GM19438 (cell line): ENCODE measurements around the gene NAXE.
"Not testable (repeated sequence)": the region's sequence is repeated elsewhere in the genome, so short reads cannot be mapped to it uniquely, and the experiment has no call there.

Experiments used
- ATAC-seq: cut with Tn5 transposase; IDR thresholded peaks from one replicate; pipeline ENCODE4 v1.9.1; 2021; ENCODE audit warnings: low read depth; ENCODE audit not compliant: unreplicated experiment

Gene NAXE

GRCh38 chr1:156566436-156566835, 25.1 kb upstream of the NAXE start:
- no peak for ATAC-seq

DNA sequence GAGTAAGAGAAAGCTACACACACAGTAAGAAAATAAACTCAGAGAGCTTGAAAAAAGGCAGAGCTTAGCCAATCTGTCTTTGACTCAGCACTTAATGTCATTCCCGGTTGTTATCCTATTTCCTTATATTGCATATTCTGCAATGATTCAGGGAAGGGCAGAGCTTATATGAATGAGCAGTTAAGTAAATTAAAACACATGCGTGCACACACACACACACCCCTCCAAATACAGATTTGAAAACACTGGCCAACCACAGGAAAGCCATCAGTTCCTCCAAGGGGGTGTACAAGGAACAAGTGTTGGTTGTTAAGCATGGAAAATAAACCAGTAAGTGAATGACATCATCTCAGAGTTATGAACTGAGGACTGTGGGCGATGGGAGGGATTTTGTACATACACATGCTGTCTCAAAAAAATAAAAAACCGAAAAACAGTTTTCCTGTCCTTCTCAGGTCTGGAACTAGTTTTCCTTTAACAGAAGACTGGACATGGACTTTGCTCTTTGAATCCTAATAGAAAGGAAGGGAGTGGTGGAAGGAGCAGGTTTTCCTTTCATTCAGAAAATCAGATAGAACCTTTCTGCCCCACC, 20.2 kb upstream of the NAXE start:
- ATAC-seq: no peak

DNA sequence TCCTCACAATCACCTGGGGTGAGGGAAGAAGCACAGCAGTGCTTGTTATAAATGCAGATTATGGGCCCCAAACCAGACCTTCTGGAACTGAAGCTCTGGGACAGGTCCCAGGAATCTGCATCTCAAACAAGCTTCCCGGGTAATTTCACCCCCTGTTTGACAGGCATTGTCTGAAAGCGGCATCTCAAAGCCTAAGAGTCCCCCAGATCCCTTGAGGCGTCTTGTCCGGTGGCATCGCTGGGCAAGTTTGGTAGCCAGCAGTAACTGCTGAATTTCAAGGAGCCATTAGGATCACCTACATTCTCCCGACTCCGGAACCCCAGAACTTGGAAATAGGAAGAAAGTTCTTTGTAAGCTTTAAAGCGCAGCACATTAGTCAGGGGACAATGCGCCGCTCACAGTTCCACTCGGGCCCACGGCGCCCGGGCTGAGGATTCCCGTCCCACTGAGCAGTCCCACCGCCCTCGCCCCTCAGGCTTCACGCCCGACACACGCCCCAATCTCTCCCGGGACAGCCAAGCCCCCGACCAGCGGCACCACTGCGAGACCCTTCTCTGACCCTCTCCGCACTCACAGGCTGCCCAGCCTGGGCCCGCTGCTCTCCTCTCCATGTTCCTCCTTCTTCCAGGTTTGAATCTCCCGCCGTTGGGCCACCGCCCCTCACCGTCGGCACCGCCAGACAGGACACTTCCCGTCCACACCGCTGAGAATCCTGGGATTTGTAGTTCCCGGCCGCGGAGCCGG, 19.5 kb upstream of the NAXE start, which contains the start of gene IQGAP3:
IQGAP3 (minus strand) TSS at position 647 of the 744 bp plus-strand sequence; CDS start at position 611, 36 bp downstream.
- ATAC-seq: peak; percentile 87

- ATAC-seq: no peak
These were observed 18.9 kb upstream of the NAXE start for GRCh38 chr1:156572663-156573018.

GRCh38 chr1:156574039-156574633, 17.4 kb upstream of the NAXE start:
- ATAC-seq: no peak

DNA sequence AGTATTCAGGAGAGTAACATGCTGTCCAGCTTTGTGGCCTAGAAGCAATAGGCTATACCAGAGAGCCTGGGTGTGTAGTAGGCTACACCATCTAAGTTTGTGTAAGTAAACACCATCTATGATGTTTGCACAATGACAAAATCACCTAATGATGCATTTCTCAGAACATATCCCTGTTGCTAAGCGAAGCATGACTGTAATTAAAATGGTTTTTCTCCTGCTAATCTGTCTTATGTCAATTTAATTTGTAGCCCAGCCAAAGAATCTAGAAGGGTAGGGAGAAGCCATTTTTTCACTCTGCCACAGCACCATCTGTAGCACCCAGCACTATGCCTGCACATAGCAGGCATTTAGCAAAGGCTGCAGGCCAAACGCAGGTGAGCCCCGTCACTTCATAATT, 14.0 kb upstream of the NAXE start:
- ATAC-seq: no peak

DNA sequence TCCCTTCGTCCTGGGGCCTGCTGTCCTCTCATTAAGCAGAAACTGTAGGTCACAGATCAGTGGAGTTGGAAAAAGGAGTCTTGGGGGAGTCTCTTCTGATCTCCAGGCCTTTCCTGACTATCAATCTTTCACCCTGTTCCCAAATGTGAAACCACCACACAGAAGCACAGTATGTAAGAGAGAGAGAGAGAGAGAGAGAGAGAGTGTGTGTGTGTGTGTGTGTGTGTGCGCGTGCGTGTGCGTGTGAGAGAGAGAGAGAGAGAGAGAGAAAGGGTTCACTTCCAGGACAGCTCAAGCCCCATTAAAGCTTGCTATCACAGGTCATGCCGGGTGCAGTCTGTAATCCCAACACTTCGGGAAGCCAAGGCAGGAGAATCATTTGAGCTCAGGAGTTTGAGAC, 13.5 kb upstream of the NAXE start:
- no peak for ATAC-seq

DNA sequence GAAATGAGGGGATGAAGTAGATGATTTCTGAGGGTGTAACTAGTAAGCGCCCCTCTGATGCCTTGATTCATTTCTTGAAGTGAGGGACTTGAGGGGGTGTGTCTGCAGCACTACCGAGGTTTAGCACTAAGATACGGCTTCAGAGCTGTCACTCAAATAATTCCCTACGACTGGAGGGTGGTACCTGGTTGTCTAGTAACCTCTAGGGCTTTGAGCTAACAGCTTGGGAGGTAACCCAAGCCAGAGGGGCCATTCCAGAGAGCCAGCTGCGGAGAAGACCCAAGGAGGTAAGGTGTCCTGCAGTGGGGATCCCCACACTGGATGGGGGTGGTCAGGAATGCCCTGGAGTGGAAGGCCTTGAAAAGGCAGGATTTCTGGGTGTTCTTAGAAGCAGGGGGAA, 12.1 kb upstream of the NAXE start, which contains the start of gene TTC24:
TTC24 (plus strand) TSS at position 252 of the 400 bp plus-strand sequence. CDS start 1,642 bp downstream, outside the sequence.
- ATAC-seq: no peak

DNA sequence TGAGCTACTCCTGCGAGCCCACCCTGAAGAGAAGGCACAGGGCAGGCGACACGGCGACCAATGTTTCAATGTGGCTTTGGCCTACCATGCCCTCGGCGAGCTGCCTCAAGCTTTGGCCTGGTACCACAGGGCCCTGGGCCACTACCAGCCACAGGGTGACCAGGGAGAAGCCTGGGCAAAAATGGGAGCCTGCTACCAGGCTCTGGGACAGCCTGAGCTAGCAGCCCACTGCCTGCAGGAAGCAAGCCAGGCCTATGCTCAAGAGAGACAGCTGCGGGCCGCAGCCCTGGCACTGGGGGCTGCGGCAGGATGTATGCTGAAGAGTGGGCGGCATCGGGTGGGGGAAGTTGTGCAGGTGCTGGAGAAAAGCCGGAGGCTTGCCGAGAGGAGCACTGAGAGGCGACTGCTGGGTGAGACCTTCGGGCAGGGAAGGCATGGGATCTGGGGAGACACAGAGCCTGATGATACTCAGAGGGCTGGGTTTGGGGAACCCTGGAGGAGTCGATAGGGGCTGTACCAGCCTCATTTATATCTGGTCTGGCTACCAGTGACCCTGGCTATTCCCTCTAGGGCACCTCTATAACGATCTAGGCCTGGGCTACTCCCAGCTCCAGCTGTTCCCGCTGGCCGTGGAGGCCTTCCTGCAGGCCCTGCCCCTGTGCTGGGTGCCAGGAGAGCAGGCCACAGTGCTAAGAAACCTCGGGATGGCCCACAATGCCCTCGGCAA, 9.8 kb upstream of the NAXE start:
- no peak for ATAC-seq

- no peak for ATAC-seq
These were observed 9.1 kb upstream of the NAXE start for GRCh38 chr1:156582388-156583017.

DNA sequence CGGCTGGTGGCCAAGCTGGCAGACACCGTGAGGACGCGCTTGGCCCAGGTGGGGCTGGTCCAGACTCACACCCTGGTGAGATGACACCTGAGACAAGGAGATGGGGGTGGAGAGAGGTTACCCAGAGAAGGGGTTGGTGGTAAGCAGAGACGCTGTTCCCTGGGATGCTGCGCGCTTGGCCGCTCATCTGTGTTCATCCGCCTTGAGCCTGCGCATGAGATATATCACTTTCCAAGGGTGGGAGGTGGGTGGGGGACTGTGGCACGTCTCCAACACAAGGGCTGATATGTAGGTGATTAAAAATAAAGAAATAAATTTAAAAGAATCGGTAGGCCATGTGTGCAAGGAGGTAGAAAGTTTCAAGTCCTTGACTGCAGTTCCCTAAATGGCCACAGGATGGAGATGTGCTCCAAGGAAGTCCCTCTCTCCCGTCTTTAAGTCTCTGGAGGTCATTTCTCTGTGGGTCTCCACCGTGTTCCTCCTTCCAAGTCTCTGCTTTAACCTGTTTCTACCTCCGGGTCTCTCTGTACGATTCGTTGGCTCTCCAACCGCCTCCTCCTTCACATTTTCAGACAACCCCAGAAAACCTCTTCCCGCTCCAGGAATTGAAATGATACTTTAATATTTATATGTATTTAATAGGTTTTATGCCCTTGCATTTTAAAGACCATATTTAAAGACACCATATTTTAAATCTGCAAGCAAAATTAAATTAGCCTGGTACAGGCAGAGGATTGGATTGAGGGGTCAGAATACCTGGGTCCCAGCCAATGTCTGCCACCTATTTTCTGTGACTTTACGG, 7.6 kb upstream of the NAXE start:
- ATAC-seq: no peak

DNA sequence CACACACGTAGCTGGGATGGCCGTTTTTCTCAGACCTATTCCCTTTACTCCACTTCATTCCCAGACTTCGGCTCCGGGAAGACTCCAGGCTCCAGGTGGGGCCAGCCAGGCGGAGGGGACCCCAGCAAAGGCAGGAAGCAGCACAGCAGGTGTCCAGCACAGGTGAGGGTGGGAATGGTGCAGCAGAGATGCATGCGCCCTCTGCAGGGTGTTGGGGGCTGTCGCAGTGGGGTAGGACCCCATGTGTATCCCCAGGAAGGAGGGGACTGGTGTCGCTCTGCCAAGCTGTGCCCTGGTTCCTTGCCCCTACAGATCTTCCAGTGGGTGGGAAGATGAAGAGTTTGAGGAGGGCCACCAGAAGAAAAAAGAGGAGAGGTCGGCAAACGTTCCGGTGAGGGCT, 6.8 kb upstream of the NAXE start:
- no peak for ATAC-seq

GRCh38 chr1:156586323-156586722, 5.3 kb upstream of the NAXE start:
- ATAC-seq: no peak

GRCh38 chr1:156586892-156587477, 4.6 kb upstream of the NAXE start:
- ATAC-seq: no peak

DNA sequence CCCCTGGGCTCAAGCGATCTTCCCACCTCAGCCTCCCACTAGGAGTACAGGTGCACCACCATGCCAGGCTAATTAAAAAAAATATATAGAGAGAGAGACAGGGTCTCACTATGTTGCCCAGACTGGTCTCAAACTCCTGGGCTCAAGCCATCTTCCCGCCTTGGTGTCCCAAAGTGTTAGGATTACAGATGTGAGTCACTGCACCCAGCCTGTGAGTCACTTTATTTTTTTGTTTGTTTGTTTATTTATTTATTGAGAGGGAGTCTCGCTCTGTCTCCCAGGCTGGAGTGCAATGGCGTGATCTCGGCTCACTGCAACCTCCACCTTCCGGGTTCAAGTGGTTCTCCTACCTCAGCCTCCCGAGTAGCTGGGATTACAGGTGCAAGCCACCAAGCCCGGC, 3.6 kb upstream of the NAXE start:
- ATAC-seq: not testable (repeated sequence)

- no peak for ATAC-seq
These were observed 2.0 kb upstream of the NAXE start for GRCh38 chr1:156589546-156589945.

- ATAC-seq: no peak
These were observed 1.0 kb upstream of the NAXE start for GRCh38 chr1:156590326-156591180.

GRCh38 chr1:156591181-156591431, 470 bp upstream of the NAXE start:
- peak; percentile 7 for ATAC-seq
